ENCODE data around the gene RYR2.

- TF ChIP-seq CTCF (IDR thresholded peaks at IDR 0.05) (no peak), EZH2 (IDR thresholded peaks at IDR 0.05) (no peak), EZH2phosphoT487 (IDR thresholded peaks at IDR 0.05) (no peak)
Measured at GRCh38 chr1:237809099-237809498, 767.1 kb downstream of the RYR2 start.
